GM19043 (cell line): Measurements from ENCODE around the gene GSTT2B.
"Not testable (repeated sequence)": the region's sequence is repeated elsewhere in the genome, so short reads cannot be mapped to it uniquely, and the experiment has no call there.

Experiments used
- ATAC-seq: cut with Tn5 transposase; IDR thresholded peaks from one replicate; pipeline ENCODE4 v1.9.1; 2021; ENCODE audit warnings: low read depth; ENCODE audit not compliant: unreplicated experiment

GSTT2B gene

DNA sequence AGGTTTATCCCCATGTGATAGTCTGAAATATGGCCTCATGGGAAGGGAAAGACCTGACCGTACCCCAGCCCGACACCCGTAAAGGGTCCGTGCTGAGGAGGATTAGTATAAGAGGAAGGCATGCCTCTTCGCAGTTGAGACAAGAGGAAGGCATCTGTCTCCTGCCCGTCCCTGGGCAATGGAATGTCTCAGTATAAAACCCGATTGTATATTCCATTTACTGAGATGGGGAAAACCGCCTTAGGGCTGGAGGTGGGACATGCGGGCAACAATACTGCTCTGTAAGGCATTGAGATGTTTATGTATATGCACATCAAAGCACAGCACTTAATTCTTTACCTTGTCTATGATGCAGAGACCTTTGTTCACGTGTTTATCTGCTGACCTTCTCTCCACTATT is 53.6 kb downstream of the GSTT2B start:
- not testable (repeated sequence) for ATAC-seq
